OCI-LY7 (cell line): ENCODE results near the gene SLC2A10.

Experiments
- EZH2phosphoT487 ChIP-seq: fragments of 200-600 bp; sonication (generic); IDR thresholded peaks from 2 replicates; pipeline ENCODE4 v1.6.1; 2018; ENCODE audit warnings: low read depth, borderline replicate concordance, mild to moderate bottlenecking, mixed run types, antibody characterized with exemption, low read length, moderate library complexity, mixed read lengths
- TF ChIP-seq, protein P1 (sequence below): fragments of 200-600 bp; sonication (generic); conservative IDR thresholded peaks from 2 replicates; pipeline ENCODE4 v1.5.1; 2014; ENCODE audit warnings: mild to moderate bottlenecking, antibody characterized with exemption, low read length, moderate library complexity, mixed read lengths

DNA sequence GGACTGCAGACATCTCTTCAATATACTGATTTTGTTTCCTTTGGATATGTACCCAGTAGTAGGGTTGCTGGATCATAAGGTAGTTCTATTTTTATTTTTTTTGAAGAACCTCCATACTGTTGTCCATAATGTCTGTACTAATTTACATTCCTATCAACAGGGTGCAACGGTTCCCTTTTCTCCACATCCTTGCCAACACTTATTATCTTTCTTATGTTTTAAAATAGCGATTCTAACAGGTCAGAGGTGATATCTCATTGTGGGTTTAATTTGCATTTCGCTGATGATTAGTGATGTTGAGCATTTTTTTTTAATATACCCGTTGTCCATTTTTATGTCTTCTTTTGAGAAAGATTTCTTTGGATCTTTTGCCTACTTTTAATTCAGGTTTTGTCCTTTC lies 18.3 kb upstream of the SLC2A10 start:
- TF ChIP-seq, protein P1, sequence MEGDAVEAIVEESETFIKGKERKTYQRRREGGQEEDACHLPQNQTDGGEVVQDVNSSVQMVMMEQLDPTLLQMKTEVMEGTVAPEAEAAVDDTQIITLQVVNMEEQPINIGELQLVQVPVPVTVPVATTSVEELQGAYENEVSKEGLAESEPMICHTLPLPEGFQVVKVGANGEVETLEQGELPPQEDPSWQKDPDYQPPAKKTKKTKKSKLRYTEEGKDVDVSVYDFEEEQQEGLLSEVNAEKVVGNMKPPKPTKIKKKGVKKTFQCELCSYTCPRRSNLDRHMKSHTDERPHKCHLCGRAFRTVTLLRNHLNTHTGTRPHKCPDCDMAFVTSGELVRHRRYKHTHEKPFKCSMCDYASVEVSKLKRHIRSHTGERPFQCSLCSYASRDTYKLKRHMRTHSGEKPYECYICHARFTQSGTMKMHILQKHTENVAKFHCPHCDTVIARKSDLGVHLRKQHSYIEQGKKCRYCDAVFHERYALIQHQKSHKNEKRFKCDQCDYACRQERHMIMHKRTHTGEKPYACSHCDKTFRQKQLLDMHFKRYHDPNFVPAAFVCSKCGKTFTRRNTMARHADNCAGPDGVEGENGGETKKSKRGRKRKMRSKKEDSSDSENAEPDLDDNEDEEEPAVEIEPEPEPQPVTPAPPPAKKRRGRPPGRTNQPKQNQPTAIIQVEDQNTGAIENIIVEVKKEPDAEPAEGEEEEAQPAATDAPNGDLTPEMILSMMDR, result no peak
- no peak for TF ChIP-seq EZH2phosphoT487
